HG02798 (cell line): Measurements from ENCODE around the gene LOXL3.

Experiments
- ATAC-seq: cut with Tn5 transposase; IDR thresholded peaks from one replicate; pipeline ENCODE4 v1.9.1; 2021; ENCODE audit warnings: mild to moderate bottlenecking; ENCODE audit not compliant: unreplicated experiment, poor library complexity

LOXL3 gene, protein sequence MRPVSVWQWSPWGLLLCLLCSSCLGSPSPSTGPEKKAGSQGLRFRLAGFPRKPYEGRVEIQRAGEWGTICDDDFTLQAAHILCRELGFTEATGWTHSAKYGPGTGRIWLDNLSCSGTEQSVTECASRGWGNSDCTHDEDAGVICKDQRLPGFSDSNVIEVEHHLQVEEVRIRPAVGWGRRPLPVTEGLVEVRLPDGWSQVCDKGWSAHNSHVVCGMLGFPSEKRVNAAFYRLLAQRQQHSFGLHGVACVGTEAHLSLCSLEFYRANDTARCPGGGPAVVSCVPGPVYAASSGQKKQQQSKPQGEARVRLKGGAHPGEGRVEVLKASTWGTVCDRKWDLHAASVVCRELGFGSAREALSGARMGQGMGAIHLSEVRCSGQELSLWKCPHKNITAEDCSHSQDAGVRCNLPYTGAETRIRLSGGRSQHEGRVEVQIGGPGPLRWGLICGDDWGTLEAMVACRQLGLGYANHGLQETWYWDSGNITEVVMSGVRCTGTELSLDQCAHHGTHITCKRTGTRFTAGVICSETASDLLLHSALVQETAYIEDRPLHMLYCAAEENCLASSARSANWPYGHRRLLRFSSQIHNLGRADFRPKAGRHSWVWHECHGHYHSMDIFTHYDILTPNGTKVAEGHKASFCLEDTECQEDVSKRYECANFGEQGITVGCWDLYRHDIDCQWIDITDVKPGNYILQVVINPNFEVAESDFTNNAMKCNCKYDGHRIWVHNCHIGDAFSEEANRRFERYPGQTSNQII

DNA sequence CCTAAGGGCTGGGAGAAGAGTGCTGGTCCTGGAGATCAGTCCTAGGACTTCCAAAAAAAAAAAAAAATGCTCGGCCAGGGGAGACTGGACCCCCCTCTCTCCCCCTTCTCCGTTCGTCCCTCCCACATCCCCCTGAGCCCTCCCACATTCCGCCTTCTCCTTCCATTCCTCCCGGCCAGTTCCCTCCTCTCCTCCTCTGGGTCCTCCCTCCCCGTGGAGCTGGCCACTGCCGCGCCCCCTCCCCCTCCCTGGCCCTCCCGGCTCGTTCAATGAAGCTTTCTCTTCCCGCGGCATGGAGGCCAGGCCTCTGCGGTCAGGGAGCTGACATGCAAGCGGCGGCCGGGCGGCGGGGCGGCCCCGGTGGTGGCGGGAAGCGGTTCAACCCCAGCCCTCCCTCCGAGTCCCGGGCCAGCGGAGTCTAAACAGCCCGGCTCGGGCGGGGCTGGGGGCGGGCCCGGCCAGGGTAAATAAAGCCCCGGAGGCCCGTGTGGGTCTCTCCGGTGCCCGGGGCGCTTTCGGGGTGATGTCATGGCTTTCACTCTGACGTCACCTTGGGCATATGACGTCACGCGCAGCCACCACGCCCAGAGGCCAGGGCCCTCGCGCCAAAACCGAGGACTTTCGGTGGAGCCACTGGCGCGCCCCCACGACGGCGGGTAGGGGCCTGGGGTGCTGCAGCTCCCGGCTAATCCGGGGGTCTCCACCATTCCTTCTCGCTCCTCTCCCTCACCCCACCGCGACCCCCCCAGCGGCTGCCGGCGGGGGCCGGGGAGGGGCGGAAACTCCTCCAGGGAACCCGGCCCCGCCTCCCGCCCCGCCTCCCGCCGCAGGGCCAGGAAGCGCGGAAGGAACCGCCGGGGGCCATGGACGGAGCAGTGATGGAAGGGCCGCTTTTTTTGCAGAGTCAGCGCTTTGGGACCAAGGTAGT, at the start of gene LOXL3, which contains the start of gene DOK1:
Gene LOXL3 (minus strand): TSS at position 51 of the 928 bp plus-strand sequence. CDS start 1,308 bp downstream, outside the sequence.
Gene DOK1 (plus strand): TSS at position 829 of the 928 bp plus-strand sequence. CDS start 35 bp downstream, at position 864.
- ATAC-seq, result peak; percentile 67

DNA sequence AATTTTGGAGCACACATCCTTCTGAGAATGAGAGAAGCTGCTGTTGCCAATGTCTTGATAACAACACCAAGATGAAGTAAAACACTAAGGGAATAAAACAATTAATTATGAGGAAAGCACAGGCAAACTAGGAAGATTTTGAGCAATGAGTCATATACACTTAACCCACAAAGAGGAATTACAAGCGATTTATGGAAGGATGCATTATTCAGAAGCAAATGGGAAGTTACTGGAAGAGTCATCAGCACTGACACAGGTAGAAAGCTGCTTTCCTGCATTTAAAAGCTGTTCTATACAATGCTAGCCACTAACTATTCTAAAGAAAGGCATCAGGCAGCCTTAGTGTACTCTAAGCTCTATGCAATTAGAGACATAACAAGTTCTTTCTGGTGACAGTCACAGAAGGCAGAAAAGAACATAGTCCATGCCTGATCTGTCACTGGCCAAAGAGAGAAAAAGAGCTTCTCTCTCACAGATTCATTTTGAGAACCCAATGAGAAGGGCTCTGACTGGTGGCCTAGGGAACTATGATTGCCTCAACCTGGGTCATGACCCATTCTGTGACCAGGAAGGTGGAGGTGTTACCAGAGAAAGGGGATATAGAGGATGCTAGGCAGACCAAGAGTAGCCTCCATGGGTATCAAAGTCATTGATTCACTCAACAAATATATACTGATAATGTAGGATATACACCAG, 49.0 kb upstream of the LOXL3 start:
- ATAC-seq, result no peak

DNA sequence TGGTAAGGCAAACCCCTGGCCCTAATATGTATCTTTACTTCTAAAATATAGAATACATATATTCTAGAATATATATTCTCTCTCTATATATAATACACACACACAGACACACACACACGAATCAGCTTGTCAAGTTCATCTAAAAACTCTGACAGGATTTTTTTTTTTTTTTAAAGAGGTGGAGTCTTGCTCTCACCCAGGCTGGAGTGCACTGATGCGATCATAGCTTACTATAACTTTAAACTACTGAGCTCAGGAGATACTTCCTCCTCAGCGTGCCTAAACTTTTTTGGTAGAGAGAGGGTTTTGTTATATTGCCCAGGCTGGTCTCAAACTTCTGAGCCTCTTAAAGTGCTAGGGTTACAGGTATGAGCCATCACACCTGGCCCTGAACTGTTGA, 45.9 kb upstream of the LOXL3 start:
- ATAC-seq, result no peak

DNA sequence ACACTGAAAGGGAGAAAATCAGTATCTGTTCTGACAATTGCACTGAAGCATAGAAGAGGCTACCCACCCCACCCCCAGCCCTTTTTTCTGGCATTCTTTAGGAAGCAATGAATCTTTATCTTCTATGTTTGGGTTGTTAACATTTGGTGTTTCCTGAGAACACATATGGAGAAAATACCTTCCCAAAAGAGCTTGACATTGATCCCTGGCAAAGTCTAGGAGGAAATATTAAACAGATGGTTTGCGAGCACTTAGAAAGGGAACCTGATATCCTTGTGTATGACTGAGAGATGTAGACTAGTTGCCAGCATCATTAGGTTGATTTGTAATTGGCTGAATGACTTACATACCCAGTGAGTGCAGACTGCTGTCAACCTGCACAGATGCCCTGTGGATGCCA, 43.7 kb upstream of the LOXL3 start:
- no peak for ATAC-seq

DNA sequence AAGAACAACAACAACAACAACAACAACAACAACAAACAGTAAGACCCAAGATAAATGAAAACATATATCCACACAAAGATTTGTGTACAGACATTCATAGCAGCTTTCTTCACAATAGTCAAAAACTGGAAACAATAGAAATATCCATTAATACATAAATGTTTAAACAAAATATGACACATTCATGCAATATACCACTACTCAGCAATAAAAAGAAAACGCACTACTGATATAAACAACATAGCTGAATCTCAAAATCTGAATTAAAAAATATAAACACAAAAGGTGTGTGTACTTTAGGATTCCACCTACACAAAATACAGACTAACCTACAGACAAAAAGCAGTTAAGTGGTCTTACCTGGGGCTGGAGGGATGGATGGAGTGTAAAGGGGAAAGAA, 42.8 kb upstream of the LOXL3 start:
- no peak for ATAC-seq

DNA sequence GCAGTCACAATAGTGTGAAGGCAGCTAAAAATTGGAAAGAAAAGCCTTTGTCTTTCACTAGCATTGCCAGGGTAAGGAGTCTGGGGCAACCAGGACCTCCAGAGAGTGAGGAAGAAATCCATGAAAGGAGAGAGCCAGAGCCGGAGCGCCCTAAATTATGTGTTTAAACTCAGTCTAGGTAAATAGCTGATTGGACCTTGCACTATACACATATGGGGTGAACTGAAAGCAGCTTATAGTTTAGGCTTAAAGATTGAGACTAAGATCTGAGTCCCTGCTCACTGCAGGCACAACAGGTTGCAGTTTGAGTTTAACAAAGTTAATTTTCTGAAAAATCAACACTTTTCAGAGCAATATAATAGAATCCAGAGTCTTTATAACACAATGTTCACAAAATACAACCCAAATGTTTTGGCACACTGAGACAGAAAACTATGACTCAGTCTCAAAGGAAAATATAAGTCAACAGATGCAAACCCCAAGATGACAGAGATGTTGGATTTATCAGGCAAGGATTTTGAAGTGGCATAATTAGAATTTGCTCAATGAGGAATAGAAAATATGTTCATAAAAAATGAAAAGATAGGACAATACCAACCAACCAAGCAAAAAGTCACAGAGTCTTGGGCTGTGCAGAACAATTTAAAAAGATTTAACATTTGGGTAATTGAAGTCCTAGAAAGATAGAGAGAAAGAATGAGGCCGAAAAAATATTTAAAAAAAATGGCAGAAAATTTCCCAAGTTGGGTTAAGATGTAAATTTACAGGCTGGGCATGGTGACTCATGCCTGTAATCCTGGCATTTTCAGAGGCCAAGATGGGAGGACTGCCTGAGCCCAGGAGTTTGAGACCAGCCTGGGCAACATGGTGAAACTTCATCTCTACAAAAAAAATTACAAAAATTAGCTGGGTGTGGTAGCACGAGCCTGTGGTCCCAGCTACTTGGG, 40.4 kb upstream of the LOXL3 start:
- no peak for ATAC-seq

DNA sequence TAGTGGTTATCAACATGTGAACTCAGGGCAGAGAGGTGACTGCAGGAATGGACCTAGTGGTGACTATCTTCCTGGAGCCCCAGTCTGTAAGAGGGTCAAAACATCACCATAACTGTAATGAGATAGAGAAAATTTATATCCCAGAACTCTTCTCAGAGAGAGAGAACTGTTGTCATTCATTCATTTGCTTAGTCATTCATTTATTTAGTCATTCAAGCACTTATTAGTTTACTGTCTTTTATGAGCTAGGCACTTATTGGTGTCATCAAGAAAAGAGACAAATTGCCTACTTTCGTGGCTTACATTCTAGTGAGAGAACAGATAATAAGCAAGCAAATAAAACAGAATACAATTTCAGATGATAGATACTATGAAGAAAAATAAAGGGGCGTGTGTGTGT, 34.9 kb upstream of the LOXL3 start:
- no peak for ATAC-seq

DNA sequence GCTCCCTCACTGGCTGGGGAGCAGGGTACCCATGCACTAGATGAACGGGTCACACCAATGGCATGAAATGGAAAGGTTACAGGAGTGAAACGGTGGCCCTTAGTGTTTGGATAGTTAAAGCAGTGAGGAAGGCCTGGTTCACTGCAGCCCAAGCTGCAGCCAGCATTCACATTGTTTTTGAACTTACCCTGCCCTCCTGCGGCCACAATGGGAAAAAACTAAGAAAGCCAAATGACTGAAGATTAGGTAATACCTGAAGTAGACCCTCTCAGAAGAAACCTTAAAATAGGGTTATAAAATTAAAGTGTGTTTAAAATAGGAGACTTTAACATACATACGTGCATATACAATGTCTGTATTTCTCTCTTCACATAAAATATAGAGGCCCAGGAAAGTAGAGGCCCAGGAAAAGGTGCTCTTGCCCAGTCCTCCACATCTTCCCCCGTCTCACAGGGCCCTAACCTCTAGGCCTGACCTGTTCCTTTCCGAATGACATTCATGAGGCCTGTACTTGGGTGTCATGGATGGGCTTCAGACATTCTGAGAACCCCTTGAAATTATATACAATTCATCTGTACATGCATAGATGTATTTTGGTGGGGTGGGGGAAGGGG, 34.0 kb upstream of the LOXL3 start:
- ATAC-seq, result peak; percentile 69

DNA sequence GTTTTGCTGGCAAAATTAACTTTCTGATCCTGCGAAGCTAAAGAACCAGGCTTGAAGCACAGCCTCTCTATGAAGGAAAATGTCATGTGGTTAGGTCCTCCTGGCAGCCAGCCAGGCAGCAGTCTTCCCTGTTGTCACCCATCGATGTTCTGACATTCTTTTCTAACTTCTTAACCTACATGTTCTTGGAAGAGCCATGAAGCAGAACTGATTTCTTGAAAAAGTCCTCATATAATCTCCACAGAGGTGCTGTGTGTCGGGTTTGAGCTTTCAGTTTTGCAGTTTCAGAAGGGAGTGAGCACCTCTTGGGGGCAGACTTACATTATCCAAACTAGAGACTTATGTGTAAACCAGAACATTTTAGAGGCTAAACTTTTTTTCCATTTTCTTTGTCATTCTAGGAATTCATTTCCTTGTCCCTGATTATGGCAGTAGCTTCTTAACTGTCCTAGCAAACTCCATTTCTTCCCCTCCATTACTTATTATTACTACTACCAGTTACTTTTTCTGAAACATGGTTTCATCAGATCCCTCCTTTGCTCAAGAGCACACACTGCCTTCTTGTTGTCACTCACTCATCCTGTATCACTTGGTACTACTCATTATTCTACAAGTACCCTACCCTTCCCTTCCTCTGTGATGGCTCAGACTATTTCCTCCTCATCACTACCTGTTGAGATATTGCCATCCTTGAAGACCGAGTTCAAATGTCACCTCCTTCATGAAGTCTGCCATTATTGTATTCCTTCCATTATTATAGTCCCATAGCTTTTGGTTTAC, 31.9 kb upstream of the LOXL3 start:
- peak; percentile 42 for ATAC-seq

DNA sequence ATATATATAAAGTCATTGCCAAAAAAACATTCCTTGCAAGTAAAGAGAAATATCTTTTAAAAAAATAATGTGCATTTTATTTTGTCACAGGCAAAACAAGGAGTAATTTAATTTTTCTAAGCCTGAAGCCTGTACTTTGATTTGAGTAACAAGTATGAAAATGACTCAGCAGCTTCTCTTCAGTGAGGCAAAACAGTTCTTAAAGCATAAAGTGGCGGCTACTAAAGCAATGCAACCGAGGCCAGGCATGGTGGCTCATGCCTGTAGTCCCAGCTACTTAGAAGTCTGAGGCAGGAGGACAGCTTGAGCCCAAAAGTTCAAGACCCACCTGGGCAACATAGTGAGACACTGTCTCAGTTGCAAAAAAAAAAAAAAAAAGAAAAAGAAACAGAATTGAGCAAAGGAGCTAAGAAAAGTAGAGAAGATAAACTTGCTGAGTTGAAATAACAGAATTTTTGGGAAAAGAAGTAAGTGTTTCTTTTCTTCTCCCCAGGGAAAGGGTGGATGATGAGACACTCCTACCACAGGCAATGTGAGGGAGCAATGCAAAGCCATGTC, 30.4 kb upstream of the LOXL3 start:
- peak; percentile 51 for ATAC-seq

DNA sequence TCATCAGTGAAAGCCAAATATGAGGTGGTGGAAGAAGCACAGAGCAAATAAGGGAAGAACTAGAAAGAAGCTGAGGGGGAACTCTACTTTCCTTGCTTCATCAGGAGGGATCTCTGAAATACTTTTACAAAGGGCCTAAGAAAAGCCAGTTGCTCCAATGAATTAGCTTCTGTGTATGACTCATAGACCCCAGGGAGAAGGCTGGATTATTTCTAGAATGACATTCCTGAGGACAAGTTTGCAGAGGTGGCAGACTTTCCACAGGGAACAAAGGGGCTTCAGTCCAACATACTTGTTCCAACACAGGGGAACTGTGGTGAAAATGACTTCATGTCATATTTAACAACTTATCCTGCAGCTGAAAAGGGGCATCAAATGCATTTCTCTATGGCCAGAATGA, 29.8 kb upstream of the LOXL3 start:
- no peak for ATAC-seq

DNA sequence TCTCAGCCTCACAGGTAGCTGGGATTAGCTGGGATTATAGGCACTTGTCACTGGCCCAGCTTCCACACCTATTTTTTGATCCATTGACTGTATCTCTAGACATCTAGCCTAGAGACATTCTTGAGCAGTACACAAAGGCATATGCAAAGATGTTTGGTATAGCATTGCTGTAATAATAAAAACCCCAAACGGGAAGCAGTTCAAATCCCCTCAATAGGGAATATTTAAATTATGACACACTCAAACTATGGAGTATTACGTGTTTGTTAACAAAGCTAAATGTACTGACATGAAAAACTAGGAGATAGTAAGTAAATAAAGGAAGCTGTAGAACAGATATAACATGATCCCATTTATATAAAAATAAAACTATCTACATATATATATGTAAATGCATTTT, 28.4 kb upstream of the LOXL3 start:
- no peak for ATAC-seq

DNA sequence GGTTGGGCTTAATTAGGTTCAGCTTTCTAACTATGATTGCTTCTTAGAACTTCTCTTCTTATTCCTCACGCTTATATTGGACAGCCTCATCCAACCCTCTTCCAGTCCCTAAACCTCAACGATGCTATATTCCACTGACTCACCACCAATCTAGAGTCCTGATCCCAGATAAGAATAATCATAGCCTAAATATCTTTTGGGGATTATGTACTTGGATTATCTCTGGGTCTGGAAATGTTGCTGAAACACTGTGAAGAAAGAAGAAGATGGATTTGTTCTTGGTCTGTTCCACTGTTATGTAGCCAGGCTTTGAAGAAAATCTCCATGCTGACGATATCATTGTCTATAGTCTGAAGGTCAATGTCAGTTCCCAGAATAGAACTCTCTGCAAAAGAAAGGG, 27.7 kb upstream of the LOXL3 start:
- no peak for ATAC-seq

DNA sequence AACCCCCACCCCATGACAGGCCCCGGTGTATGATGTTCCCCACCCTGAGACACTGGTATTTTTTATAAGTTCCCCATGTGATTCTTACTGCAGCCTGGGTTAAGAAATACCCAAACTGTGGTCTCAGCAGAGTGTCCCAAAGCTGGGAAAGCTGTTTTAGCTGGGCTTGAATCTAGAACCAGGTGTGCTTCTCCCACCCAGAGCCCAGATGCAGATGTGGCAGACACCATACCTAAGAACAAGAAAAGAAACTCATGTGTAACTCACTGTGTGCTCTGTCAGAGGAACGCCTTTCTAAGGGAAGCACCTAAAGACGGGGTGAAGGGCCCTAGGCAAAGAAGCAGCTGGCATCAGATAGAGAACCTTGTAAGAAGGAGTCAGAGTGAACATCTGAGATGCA, 24.7 kb upstream of the LOXL3 start:
- peak; percentile 57 for ATAC-seq

DNA sequence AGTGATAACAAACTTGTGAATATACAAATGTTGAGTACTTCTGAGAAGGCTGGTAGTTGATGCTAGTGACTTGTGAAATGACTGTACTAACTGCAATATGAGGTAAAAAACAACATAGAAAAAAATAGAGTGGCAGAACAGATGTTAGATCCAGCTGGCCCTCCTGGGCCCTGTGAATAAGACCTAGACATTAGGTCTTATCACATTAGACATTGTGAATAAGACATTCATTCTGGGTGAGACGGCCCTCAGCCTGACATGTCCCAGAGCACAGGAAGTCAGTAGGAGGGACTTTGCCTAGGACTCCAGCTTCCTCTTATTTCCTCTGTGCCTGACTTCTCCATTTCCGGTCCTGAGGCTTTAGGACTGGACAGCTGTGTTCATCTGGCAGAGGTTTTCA, 23.7 kb upstream of the LOXL3 start:
- ATAC-seq, result peak; percentile 40

DNA sequence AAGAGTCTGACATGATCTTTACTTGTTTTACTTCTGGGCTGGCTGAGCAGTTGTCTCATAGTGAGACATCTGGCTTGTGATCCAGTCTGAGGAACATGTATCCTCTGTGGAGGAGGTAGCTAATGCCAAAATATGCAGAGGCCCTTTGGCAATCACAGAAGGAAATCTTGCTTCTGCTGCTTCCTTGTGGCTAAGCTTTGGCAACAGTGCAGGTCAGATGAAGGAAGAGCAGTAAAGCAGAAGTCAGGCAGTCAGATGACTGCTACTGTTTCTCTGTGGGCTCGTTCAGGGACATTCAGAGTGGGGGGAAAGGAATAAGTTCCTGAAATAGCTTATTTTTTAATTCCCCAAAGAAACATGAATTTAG, 23.1 kb upstream of the LOXL3 start:
- no peak for ATAC-seq

DNA sequence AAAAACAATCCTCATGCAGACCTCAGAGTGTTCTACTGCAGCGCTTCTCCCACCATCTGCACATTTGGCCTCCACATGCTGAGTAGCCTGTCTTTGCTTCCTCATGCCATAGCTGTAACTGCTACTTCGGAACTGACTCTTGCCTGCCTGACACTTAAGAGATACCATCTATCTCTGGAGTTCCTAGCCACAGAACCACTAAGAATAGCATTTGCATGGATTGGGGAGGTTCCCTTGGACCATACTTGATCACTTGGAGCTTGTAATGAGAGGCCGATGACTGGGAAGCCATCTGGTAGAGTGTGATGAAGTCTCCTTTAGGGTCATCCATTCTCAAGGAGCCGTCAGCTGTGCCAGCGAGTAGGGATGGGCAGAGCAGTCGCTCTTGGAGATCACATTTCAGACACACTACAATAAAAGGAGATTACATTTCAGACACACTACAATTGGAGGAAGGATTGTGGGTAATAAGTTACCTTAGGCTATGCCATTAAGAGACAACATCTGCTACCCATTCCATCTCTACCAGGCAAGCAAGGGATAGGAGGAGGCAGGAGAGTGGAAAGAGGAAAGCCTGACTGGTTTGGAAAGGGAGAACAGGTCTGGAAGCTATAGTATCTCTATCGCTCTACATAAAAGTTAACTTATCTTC, 22.6 kb upstream of the LOXL3 start:
- ATAC-seq, result no peak
